HepG2 (cell line): Measurements from ENCODE around the gene ORC1. TPM values are rescaled to one million over a fixed set of nuclear protein-coding genes. Genes with fewer than 3 reads are reported as not detected.

ENCODE experiments used
- ATAC-seq: fragments of 200-7000 bp; cut with Tn5 transposase; 3 replicates; pipeline ENCODE4 v1.9.1; 2020; ENCODE audit warnings: mild to moderate bottlenecking, moderate library complexity
- BruUV-seq: library from RNA; stranded (reverse); fragments of 400-500 nt; replicated peaks from 2 replicates; lab custom pipeline; 2021; lab: Mats Ljungman, UMichigan
- CTCF ChIA-PET: fragments of 300-600 bp; formaldehyde crosslinking; extraction: SDS; loops from one replicate; lab custom pipeline; 2021; ENCODE audit warnings: low total read pairs, inconsistent platforms, low intra/inter-chr PET ratio; lab: Yijun Ruan, JAX
- POLR2A ChIA-PET: fragments of 350-600 bp; sonication (Branson Sonifier 250); formaldehyde crosslinking; loops from one replicate; lab custom pipeline; 2020; ENCODE audit warnings: antibody characterized with exemption, inconsistent platforms; lab: Yijun Ruan, JAX
- DNase-seq: peaks from one replicate; pipeline ENCODE4 v3.0.0-alpha.2; 2015; ENCODE audit warnings: low spot score
- FAIRE-seq: peaks from 3 replicates; lab custom pipeline; 2011; peaks lifted over from hg19 to GRCh38; lab: Jason Lieb, UNC
- H2AFZ ChIP-seq: one replicate; pipeline ENCODE4 v1.6.1; 2011; ENCODE audit warnings: low read length, inconsistent platforms
- H3K27ac ChIP-seq: fragments of 300-600 bp; 3 replicates; pipeline ENCODE4 v1.8.0; 2011; ENCODE audit warnings: mixed run types, mild to moderate bottlenecking, mixed read lengths, low read length, inconsistent platforms; ENCODE audit not compliant: insufficient read depth; ENCODE audit errors: extremely low read length
- H3K27me3 ChIP-seq, 2 experiments: fragments of 200-600 bp in 1 of 2; 2 replicates in 1 of 2; 3 replicates in 1 of 2; pipeline versions ENCODE4 v1.6.0 to v1.8.0; 2011; ENCODE audit warnings: low read length in 2 of 2, mild to moderate bottlenecking in 2 of 2, moderate library complexity in 2 of 2, inconsistent platforms in 1 of 2; ENCODE audit not compliant: insufficient read depth in 2 of 2, control insufficient read depth in 1 of 2
- H3K36me3 ChIP-seq, 2 experiments: fragments of 200-600 bp in 1 of 2; replicated peaks in 1 of 2; 2 replicates in 1 of 2; 3 replicates in 1 of 2; pipeline versions ENCODE4 v1.5.1 to v1.8.0; 2011; ENCODE audit warnings: low read length in 2 of 2, inconsistent platforms in 1 of 2; ENCODE audit not compliant: insufficient read depth in 2 of 2, control insufficient read depth in 1 of 2
- H3K4me1 ChIP-seq: 2 replicates; pipeline ENCODE4 v1.5.1; 2012; ENCODE audit warnings: low read length, inconsistent platforms; ENCODE audit not compliant: insufficient read depth
- H3K4me2 ChIP-seq: 2 replicates; pipeline ENCODE4 v1.6.0; 2011; ENCODE audit warnings: low read depth, low read length, inconsistent platforms
- H3K4me3 ChIP-seq, 3 experiments: fragments of 200-600 bp in 1 of 3; sonication (generic), shearing (Covaris generic) in 1 of 3; replicated peaks in 1 of 3; 2 replicates each; pipeline ENCODE4 v1.5.1; 2011 to 2016; ENCODE audit warnings: low read length in 3 of 3, inconsistent platforms in 2 of 3, low read depth in 2 of 3, mild to moderate bottlenecking in 2 of 3, control low read depth in 1 of 3, mixed read lengths in 1 of 3; ENCODE audit not compliant: insufficient read depth in 1 of 3
- H3K79me2 ChIP-seq: one replicate; pipeline ENCODE4 v1.6.1; 2011; ENCODE audit warnings: low read length, inconsistent platforms; ENCODE audit not compliant: insufficient read depth
- H3K9ac ChIP-seq: 2 replicates; pipeline ENCODE4 v1.6.0; 2011; ENCODE audit warnings: mild to moderate bottlenecking, low read depth, low read length, inconsistent platforms; ENCODE audit not compliant: insufficient read depth
- H3K9me3 ChIP-seq: 2 replicates; pipeline ENCODE4 v1.5.1; 2012; ENCODE audit warnings: mild to moderate bottlenecking, low read length
- H4K20me1 ChIP-seq: 2 replicates; pipeline ENCODE4 v1.6.0; 2011; ENCODE audit warnings: inconsistent platforms, mild to moderate bottlenecking, low read length, moderate library complexity; ENCODE audit not compliant: insufficient read depth
- GFI1 ChIP-seq: sonication (generic); formaldehyde crosslinking; IDR thresholded peaks from 2 replicates; pipeline ENCODE4 v1.5.0; 2020; ENCODE audit warnings: missing genetic modification reagents, mild to moderate bottlenecking, borderline replicate concordance
- MAFG ChIP-seq: sonication (generic); formaldehyde crosslinking; IDR thresholded peaks from 2 replicates; pipeline ENCODE4 v1.5.1; 2020; ENCODE audit warnings: mild to moderate bottlenecking, missing genetic modification reagents
- NR1H2 ChIP-seq: sonication (generic); formaldehyde crosslinking; IDR thresholded peaks from 2 replicates; pipeline ENCODE4 v1.8.1; 2022; ENCODE audit warnings: low read depth, missing genetic modification reagents, borderline replicate concordance
- POGZ ChIP-seq: sonication (generic); formaldehyde crosslinking; IDR thresholded peaks from 2 replicates; pipeline ENCODE4 v1.4.0; 2020; ENCODE audit warnings: mild to moderate bottlenecking, missing genetic modification reagents
- ZNF17 ChIP-seq: sonication (generic); formaldehyde crosslinking; IDR thresholded peaks from 2 replicates; pipeline ENCODE4 v1.5.0; 2020; ENCODE audit warnings: mild to moderate bottlenecking, missing genetic modification reagents
- ZNF24 ChIP-seq: fragments of 450-650 bp; IDR thresholded peaks from 2 replicates; pipeline ENCODE4 v1.6.1; 2017; ENCODE audit warnings: antibody characterized with exemption, mild to moderate bottlenecking
- ZNF33A ChIP-seq: sonication (generic); formaldehyde crosslinking; IDR thresholded peaks from 2 replicates; pipeline ENCODE4 v1.5.1; 2020; ENCODE audit warnings: missing genetic modification reagents, mild to moderate bottlenecking, moderate library complexity, borderline replicate concordance
- WGBS: methylation state at CpG from one replicate; pipeline ENCODE4 v1.1.6; 2017; ENCODE audit warnings: low lambda C conversion rate; 5-methylcytosine and 5-hydroxymethylcytosine counted together
- in situ Hi-C: cut with HindIII; loops from 2 replicates; pipeline ENCODE4 v1.10.0; 2017; ENCODE audit warnings: low pct_unique_long_range_greater_than_20kb; ENCODE audit not compliant: extremely low pct_ligation_motif_present
- intact Hi-C: fragments of 100-400 bp; cut with micrococcal nuclease; formaldehyde crosslinking; loops from one replicate; pipeline ENCODE4 v1.10.0; 2022; ENCODE audit not compliant: unreplicated experiment
- polyA plus RNA-seq, 8 experiments: library from polyadenylated mRNA; depleted of rRNA in 3 of 8; stranded (reverse) in 7 of 8; unstranded in 1 of 8; fragments of >200 nt; fragmentation: Illumina TruSeq in 4 of 8; extraction: Trizol in 4 of 8; gene quantifications; 2 replicates each; pipeline versions ENCODE4 v1.2.1 to v1.2.3, GENCODE V29; 2011 to 2016; ENCODE audit warnings: low read depth in 4 of 8, missing spikeins in 1 of 8, mixed read lengths in 1 of 8; ENCODE audit not compliant: insufficient read depth in 1 of 8
- total RNA-seq, 5 experiments: library from RNA; depleted of rRNA; stranded (reverse); fragments of >200 nt; fragmentation: Illumina TruSeq; extraction: Trizol; gene quantifications; 2 replicates each; pipeline ENCODE4 v1.2.3, GENCODE V29; 2016; ENCODE audit warnings: low read depth in 1 of 5
- TF ChIP-seq, protein P1 (sequence below): sonication (generic); formaldehyde crosslinking; IDR thresholded peaks from 2 replicates; pipeline ENCODE4 v1.4.0; 2020; ENCODE audit warnings: missing genetic modification reagents
- TF ChIP-seq, protein P2 (sequence below): sonication (generic); formaldehyde crosslinking; IDR thresholded peaks from 2 replicates; pipeline ENCODE4 v1.4.0; 2020; ENCODE audit warnings: missing genetic modification reagents, borderline replicate concordance
- TF ChIP-seq, protein P3 (sequence below): sonication (generic); formaldehyde crosslinking; IDR thresholded peaks from 2 replicates; pipeline ENCODE4 v1.5.0; 2020; ENCODE audit warnings: missing genetic modification reagents
- TF ChIP-seq, protein P4 (sequence below): sonication (generic); formaldehyde crosslinking; IDR thresholded peaks from 2 replicates; pipeline ENCODE4 v1.4.0; 2020; ENCODE audit warnings: missing genetic modification reagents, borderline replicate concordance
- TF ChIP-seq, protein P5 (sequence below): sonication (generic); formaldehyde crosslinking; IDR thresholded peaks from 2 replicates; pipeline ENCODE4 v1.4.0; 2020; ENCODE audit warnings: mild to moderate bottlenecking, missing genetic modification reagents, borderline replicate concordance

ORC1 gene
- total and polyA plus RNA-seq, 2 of the 13 experiments (the other 11 are each of a cell fraction or from before 2014, with no cell fraction given): 7.0 to 23.5 TPM

DNA sequence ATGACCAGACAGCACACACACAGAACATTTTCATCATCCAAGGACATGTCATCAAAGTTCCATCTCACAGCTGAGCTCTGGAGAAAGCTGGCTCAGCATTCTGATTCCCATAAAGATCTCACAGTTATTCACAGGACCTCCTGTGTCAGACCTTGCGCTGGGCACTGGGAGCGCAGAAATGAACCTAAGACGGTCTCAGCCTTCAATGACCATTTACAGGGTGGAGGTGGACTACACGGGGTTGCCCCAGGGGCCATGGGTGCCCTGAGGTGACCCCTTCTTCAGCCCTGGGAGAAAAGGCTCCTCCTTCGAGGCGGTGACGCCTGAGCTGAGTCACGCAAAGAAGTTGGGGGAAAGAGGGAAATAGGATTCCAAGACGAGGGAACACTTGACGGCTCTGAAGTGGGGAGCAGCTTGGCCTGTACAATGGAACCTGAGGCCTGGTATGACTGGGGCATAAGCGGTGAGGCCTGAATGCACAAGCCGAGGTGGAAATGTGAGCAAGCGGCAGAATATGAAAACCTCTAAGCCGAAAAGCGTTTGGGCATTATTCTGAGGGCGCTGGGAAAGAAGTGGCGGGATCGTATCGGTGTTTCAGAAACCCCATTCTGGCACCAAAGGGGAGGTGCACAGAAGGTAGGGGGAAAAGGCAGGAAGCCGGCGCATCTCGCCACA, 39.0 kb downstream of the ORC1 start (continued):
- TF ChIP-seq, protein P1, sequence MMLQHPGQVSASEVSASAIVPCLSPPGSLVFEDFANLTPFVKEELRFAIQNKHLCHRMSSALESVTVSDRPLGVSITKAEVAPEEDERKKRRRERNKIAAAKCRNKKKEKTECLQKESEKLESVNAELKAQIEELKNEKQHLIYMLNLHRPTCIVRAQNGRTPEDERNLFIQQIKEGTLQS (CRISPR knock-in tag): no peak
- TF ChIP-seq ZNF33A (peak; percentile 60; the same call in 1 of the 2 replicates), MAFG (CRISPR knock-in tag) (no peak), ZNF24 (no peak), GFI1 (CRISPR knock-in tag) (0 out of 2 replicates have a peak, but pooled peaks have one; percentile 8)
- TF ChIP-seq, protein P2, sequence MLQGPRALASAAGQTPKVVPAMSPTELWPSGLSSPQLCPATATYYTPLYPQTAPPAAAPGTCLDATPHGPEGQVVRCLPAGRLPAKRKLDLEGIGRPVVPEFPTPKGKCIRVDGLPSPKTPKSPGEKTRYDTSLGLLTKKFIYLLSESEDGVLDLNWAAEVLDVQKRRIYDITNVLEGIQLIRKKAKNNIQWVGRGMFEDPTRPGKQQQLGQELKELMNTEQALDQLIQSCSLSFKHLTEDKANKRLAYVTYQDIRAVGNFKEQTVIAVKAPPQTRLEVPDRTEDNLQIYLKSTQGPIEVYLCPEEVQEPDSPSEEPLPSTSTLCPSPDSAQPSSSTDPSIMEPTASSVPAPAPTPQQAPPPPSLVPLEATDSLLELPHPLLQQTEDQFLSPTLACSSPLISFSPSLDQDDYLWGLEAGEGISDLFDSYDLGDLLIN: no peak

DNA sequence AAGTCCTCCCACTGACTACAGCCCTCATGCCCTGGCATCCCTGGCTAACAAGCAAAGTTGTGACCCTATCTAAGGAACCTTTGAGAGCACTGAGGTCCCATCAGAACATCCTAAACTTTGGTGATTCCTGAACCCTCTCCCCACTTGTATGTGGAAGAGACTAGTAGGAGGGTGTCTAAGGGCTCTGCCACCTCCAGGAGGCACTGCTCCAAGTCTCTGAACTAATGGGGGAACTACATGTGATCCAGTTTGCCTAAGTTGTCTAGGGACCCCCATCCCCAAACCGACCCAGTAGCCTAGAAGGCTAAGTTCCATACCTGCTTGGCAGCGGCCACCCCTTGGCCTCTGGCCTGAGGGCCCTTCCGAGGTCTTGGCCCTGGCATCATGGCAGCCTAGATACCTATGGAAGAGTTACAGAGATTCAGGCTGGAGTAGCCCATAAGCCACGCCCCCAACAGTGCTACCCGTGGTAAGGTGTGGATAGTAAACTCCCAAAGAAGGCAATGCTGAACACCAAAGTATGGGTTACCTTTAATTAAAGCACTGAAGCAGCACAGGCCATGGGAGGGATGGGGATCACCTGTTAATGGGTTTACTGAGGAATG, 39.9 kb downstream of the ORC1 start:
- no TSS peak for BruUV-seq
- no peak overlapping the region for H3K9ac ChIP-seq
- TF ChIP-seq, protein P3, sequence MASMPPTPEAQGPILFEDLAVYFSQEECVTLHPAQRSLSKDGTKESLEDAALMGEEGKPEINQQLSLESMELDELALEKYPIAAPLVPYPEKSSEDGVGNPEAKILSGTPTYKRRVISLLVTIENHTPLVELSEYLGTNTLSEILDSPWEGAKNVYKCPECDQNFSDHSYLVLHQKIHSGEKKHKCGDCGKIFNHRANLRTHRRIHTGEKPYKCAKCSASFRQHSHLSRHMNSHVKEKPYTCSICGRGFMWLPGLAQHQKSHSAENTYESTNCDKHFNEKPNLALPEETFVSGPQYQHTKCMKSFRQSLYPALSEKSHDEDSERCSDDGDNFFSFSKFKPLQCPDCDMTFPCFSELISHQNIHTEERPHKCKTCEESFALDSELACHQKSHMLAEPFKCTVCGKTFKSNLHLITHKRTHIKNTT (CRISPR knock-in tag): no peak
- TF ChIP-seq, protein P4, sequence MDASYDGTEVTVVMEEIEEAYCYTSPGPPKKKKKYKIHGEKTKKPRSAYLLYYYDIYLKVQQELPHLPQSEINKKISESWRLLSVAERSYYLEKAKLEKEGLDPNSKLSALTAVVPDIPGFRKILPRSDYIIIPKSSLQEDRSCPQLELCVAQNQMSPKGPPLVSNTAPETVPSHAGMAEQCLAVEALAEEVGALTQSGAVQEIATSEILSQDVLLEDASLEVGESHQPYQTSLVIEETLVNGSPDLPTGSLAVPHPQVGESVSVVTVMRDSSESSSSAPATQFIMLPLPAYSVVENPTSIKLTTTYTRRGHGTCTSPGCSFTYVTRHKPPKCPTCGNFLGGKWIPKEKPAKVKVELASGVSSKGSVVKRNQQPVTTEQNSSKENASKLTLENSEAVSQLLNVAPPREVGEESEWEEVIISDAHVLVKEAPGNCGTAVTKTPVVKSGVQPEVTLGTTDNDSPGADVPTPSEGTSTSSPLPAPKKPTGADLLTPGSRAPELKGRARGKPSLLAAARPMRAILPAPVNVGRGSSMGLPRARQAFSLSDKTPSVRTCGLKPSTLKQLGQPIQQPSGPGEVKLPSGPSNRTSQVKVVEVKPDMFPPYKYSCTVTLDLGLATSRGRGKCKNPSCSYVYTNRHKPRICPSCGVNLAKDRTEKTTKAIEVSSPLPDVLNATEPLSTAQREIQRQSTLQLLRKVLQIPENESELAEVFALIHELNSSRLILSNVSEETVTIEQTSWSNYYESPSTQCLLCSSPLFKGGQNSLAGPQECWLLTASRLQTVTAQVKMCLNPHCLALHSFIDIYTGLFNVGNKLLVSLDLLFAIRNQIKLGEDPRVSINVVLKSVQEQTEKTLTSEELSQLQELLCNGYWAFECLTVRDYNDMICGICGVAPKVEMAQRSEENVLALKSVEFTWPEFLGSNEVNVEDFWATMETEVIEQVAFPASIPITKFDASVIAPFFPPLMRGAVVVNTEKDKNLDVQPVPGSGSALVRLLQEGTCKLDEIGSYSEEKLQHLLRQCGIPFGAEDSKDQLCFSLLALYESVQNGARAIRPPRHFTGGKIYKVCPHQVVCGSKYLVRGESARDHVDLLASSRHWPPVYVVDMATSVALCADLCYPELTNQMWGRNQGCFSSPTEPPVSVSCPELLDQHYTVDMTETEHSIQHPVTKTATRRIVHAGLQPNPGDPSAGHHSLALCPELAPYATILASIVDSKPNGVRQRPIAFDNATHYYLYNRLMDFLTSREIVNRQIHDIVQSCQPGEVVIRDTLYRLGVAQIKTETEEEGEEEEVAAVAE (CRISPR knock-in tag): no peak
- TF ChIP-seq NR1H2 (CRISPR knock-in tag) (no peak), ZNF17 (no peak), POGZ (no peak)
- TF ChIP-seq, protein P5, sequence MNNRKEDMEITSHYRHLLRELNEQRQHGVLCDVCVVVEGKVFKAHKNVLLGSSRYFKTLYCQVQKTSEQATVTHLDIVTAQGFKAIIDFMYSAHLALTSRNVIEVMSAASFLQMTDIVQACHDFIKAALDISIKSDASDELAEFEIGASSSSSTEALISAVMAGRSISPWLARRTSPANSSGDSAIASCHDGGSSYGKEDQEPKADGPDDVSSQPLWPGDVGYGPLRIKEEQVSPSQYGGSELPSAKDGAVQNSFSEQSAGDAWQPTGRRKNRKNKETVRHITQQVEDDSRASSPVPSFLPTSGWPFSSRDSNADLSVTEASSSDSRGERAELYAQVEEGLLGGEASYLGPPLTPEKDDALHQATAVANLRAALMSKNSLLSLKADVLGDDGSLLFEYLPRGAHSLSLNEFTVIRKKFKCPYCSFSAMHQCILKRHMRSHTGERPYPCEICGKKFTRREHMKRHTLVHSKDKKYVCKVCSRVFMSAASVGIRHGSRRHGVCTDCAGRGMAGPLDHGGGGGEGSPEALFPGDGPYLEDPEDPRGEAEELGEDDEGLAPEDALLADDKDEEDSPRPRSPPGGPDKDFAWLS (CRISPR knock-in tag): no peak

More for the DNA sequence above, 39.9 kb downstream of the ORC1 start:
- H3K27me3 ChIP-seq: no peaks in the 10 kb centered on the region; a peak in 1 of 5 replicates
- intact Hi-C loops (no loop called here), in situ Hi-C loops (no loop called here)
- ChIA-PET POLR2A (interaction anchor here (3.0 kb wide), 1 partner anchor 12 kb away, joined by 22 read pairs; no protein-coding TSS in a partner anchor), CTCF (no interaction called here)
- H4K20me1 ChIP-seq: no peaks in the 10 kb centered on the region
- FAIRE-seq (no peak), ATAC-seq (no peak), DNase-seq (no peak)
- H3K36me3 ChIP-seq: peaks cover 20 to 37% of the 10 kb centered on the region in 2 experiments
- no peaks in the 10 kb centered on the region for H3K9me3 ChIP-seq
- H2AFZ ChIP-seq: no peak overlapping the region
- peak overlapping the region; percentile 99 for H3K4me2 ChIP-seq
- H3K79me2 ChIP-seq: peaks cover 14% of the 10 kb centered on the region
- WGBS: 82% methylated on average over 3 of the region's 5 CpGs
- no peak overlapping the region for H3K27ac ChIP-seq
- H3K4me3 ChIP-seq: peak overlapping the region in 2 of 3 experiments; percentile 98 to 99; a peak in 3 of 6 replicates
- H3K4me1 ChIP-seq: peaks cover 44% of the 10 kb centered on the region
